ENCODE measurements around the gene LGALS14.

DNA sequence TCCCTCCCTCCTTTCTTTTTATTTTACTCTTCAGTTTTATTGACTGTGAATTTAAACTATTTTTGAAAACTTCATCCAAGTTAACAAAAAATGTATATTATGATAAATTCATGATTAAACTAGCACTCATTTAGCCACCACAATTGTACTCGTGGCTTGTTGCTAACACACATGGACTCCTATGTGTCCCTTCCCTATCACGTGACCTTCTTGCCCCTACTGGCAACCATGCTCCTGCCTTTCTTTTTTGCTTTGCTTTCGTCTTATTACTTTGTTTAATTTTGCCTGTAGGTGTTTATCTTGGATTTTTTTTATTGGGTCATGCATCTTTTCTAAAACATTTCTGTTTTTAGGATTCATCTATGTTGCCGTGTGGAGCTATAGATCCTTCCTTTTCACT lies 25.3 kb downstream of the LGALS14 start:
- TF ChIP-seq, protein P1, sequence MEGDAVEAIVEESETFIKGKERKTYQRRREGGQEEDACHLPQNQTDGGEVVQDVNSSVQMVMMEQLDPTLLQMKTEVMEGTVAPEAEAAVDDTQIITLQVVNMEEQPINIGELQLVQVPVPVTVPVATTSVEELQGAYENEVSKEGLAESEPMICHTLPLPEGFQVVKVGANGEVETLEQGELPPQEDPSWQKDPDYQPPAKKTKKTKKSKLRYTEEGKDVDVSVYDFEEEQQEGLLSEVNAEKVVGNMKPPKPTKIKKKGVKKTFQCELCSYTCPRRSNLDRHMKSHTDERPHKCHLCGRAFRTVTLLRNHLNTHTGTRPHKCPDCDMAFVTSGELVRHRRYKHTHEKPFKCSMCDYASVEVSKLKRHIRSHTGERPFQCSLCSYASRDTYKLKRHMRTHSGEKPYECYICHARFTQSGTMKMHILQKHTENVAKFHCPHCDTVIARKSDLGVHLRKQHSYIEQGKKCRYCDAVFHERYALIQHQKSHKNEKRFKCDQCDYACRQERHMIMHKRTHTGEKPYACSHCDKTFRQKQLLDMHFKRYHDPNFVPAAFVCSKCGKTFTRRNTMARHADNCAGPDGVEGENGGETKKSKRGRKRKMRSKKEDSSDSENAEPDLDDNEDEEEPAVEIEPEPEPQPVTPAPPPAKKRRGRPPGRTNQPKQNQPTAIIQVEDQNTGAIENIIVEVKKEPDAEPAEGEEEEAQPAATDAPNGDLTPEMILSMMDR (IDR thresholded peaks at IDR 0.05 in 4 of 5, conservative IDR thresholded peaks at IDR 0.05 in 1 of 5): no peak
- no peak for TF ChIP-seq POLR2A (IDR thresholded peaks at IDR 0.05)
